Esophagus squamous epithelium (tissue), 5 donors: Measurements from ENCODE around the gene ARGLU1. TPM values are rescaled to one million over a fixed set of nuclear protein-coding genes. Genes with fewer than 3 reads are reported as not detected.

Experiments
- DNase-seq: peaks from one replicate; lab custom pipeline; 2025; lab: John Stamatoyannopoulos, UW
- H3K27ac ChIP-seq, 4 donors: fragments of 200-600 bp; sonication (generic); one replicate each; pipeline ENCODE4 v1.5.1; 2016 to 2019; ENCODE audit warnings: mild to moderate bottlenecking in 1 of 4
- H3K27me3 ChIP-seq, 4 donors: fragments of 200-600 bp; sonication (generic); 1 replicate in 3 of 4; 2 replicates in 1 of 4; pipeline versions ENCODE4 v1.5.1 to v1.6.0; 2017 to 2021; ENCODE audit warnings: antibody characterized with exemption in 1 of 4
- H3K36me3 ChIP-seq, 3 donors: fragments of 200-600 bp; sonication (generic); one replicate each; pipeline ENCODE4 v1.5.1; 2016 to 2019
- H3K4me1 ChIP-seq, 3 donors: fragments of 200-600 bp; sonication (generic); one replicate each; pipeline ENCODE4 v1.5.1; 2017 to 2019
- H3K4me3 ChIP-seq, 4 donors: fragments of 200-600 bp; sonication (generic); 1 replicate in 3 of 4; 2 replicates in 1 of 4; pipeline ENCODE4 v1.5.1; 2016 to 2019; ENCODE audit warnings: mild to moderate bottlenecking in 2 of 4, moderate library complexity in 1 of 4
- H3K9me3 ChIP-seq, 3 donors: fragments of 200-600 bp; sonication (generic); one replicate each; pipeline ENCODE4 v1.5.1; 2016 to 2019
- CTCF ChIP-seq, 6 experiments: fragments of 450-650 bp in 4 of 6; fragments of 200-600 bp in 2 of 6; sonication (generic) in 2 of 6; IDR thresholded peaks; one replicate each; pipeline ENCODE4 v1.5.1; 2016 to 2019; ENCODE audit warnings: antibody characterized with exemption in 6 of 6, mild to moderate bottlenecking in 4 of 6, moderate library complexity in 4 of 6
- POLR2A ChIP-seq, 4 donors: fragments of 450-650 bp; IDR thresholded peaks; one replicate each; pipeline ENCODE4 v1.6.1; 2017; ENCODE audit warnings: antibody characterized with exemption in 4 of 4, mild to moderate bottlenecking in 4 of 4, moderate library complexity in 3 of 4
- WGBS, 2 donors: methylation state at CpG; one replicate each; pipeline ENCODE4 v1.1.5; 2018; 5-methylcytosine and 5-hydroxymethylcytosine counted together
- intact Hi-C: fragments of 100-400 bp; cut with DNase I; formaldehyde crosslinking; loops from one replicate; pipeline ENCODE4 v1.15.0; 2022
- total RNA-seq, 4 donors: library from RNA; depleted of rRNA; stranded (reverse); fragments of >200 nt; gene quantifications; one replicate each; pipeline ENCODE4 v1.1.0, GENCODE V29; 2016
- donor health status: DM: yes; HTN: yes; CAD: no.

ARGLU1 gene
- total RNA-seq, 4 donors from 2014 or later, result 29.1 to 111 (median 47.3) TPM

GRCh38 chr13:106530171-106530851 is 37.6 kb downstream of the ARGLU1 start:
- intact Hi-C loops, result loop anchor here (10.0 kb wide), 2 partner anchors 436 to 1956 kb away; no protein-coding TSS in a partner anchor
- Histone ChIP-seq H3K27me3 (no peaks in the 10 kb centered on the region), H3K36me3 (no peaks in the 10 kb centered on the region), H3K4me3 (peak overlapping the region in 2 of 4 donors; percentile 6 to 24), H3K27ac (peak overlapping the region; percentile 8 to 56 (median 38)), H3K9me3 (no peaks in the 10 kb centered on the region), H3K4me1 (peaks cover 16 to 96% (median 17%) of the 10 kb centered on the region in 3 donors)
- TF ChIP-seq POLR2A (IDR thresholded peaks at IDR 0.05), result no peak
- no peak for TF ChIP-seq CTCF (IDR thresholded peaks at IDR 0.05)
- WGBS, 2 donors, result 75 to 84% methylated on average over 11 of the region's 11 CpGs
- no peak for DNase-seq

GRCh38 chr13:106529415-106530170 is 38.3 kb downstream of the ARGLU1 start:
- 55 to 65% methylated on average over 8 of the region's 8 CpGs for WGBS, 2 donors
- Histone ChIP-seq H3K27ac (peak overlapping the region in 3 of 4 donors; percentile 27 to 56 (median 50)), H3K9me3 (no peaks in the 10 kb centered on the region), H3K4me3 (no peak overlapping the region), H3K4me1 (peaks cover 16 to 100% (median 17%) of the 10 kb centered on the region in 3 donors), H3K27me3 (no peaks in the 10 kb centered on the region), H3K36me3 (no peaks in the 10 kb centered on the region)
- TF ChIP-seq CTCF (IDR thresholded peaks at IDR 0.05) (no peak), POLR2A (IDR thresholded peaks at IDR 0.05) (no peak)
- no peak for DNase-seq
- intact Hi-C loops, result loop anchor here (10.0 kb wide), 2 partner anchors 435 to 1955 kb away; no protein-coding TSS in a partner anchor

- Histone ChIP-seq H3K4me3 (no peak overlapping the region), H3K36me3 (no peaks in the 10 kb centered on the region), H3K27me3 (no peaks in the 10 kb centered on the region), H3K4me1 (peaks cover 16 to 100% (median 18%) of the 10 kb centered on the region in 3 donors), H3K27ac (peak overlapping the region in 2 of 4 donors; percentile 50 to 56), H3K9me3 (no peaks in the 10 kb centered on the region)
- TF ChIP-seq CTCF (IDR thresholded peaks at IDR 0.05), result no peak
- TF ChIP-seq POLR2A (IDR thresholded peaks at IDR 0.05), result no peak
- no peak for DNase-seq
- 70 to 71% methylated on average over 7 of the region's 7 CpGs for WGBS, 2 donors
- intact Hi-C loops, result no loop called here
Observed at GRCh38 chr13:106528718-106529414, 39.1 kb downstream of the ARGLU1 start.

GRCh38 chr13:106527826-106528225 is 40.1 kb downstream of the ARGLU1 start:
- peaks cover 18 to 100% (median 29%) of the 10 kb centered on the region in 3 donors for H3K4me1 ChIP-seq
- no peak overlapping the region for H3K27ac ChIP-seq

More at GRCh38 chr13:106527826-106528225, 40.1 kb downstream of the ARGLU1 start:
- TF ChIP-seq CTCF (IDR thresholded peaks at IDR 0.05) (no peak), POLR2A (IDR thresholded peaks at IDR 0.05) (no peak)
- DNase-seq, result no peak
- intact Hi-C loops, result no loop called here
- H3K4me3 ChIP-seq, result no peak overlapping the region
- no peaks in the 10 kb centered on the region for H3K36me3 ChIP-seq
- WGBS, 2 donors, result 30 to 79% methylated on average over 2 of the region's 2 CpGs
- H3K27me3 ChIP-seq, result no peaks in the 10 kb centered on the region
- H3K9me3 ChIP-seq, result no peaks in the 10 kb centered on the region
